H9 (cell line): ENCODE results near the gene TBC1D19. TPM values are rescaled to one million over a fixed set of nuclear protein-coding genes. Genes with fewer than 3 reads are reported as not detected.

Experiments
- DNase-seq: peaks from one replicate; pipeline ENCODE4 v3.0.0-alpha.2; 2017
- H2AFZ ChIP-seq: one replicate; pipeline ENCODE4 v1.6.1; 2013; ENCODE audit warnings: mild to moderate bottlenecking, low read length, control low read depth, moderate library complexity
- H2AK5ac ChIP-seq: 2 replicates; pipeline ENCODE4 v1.6.1; 2013; ENCODE audit warnings: low read length, control low read depth, mixed read lengths; ENCODE audit not compliant: insufficient read length
- H2BK120ac ChIP-seq: one replicate; pipeline ENCODE4 v1.6.1; 2013; ENCODE audit warnings: low read depth, mild to moderate bottlenecking, low read length, control low read depth, inconsistent platforms; ENCODE audit not compliant: poor library complexity, severe bottlenecking
- H2BK12ac ChIP-seq: 2 replicates; pipeline ENCODE4 v1.6.1; 2013; ENCODE audit warnings: low read length, control low read depth, mixed read lengths, low read depth; ENCODE audit not compliant: insufficient read length
- H2BK15ac ChIP-seq: 2 replicates; pipeline ENCODE4 v1.6.1; 2013; ENCODE audit warnings: low read depth, low read length, control low read depth
- H2BK20ac ChIP-seq: one replicate; pipeline ENCODE4 v1.6.1; 2013; ENCODE audit warnings: low read depth, mild to moderate bottlenecking, low read length, control low read depth, inconsistent platforms; ENCODE audit not compliant: poor library complexity, severe bottlenecking
- H2BK5ac ChIP-seq: 2 replicates; pipeline ENCODE4 v1.6.1; 2013; ENCODE audit warnings: low read length, control low read depth, mixed read lengths; ENCODE audit not compliant: insufficient read length
- H3K14ac ChIP-seq: 2 replicates; pipeline ENCODE4 v1.6.1; 2013; ENCODE audit warnings: low read length, control low read depth; ENCODE audit not compliant: insufficient read depth
- H3K18ac ChIP-seq: 2 replicates; pipeline ENCODE4 v1.6.1; 2013; ENCODE audit warnings: low read depth, mild to moderate bottlenecking, mixed read lengths, low read length, control low read depth; ENCODE audit not compliant: insufficient read length
- H3K23ac ChIP-seq: 2 replicates; pipeline ENCODE4 v1.6.1; 2013; ENCODE audit warnings: low read length, control low read depth, mixed read lengths, low read depth; ENCODE audit not compliant: insufficient read length
- H3K23me2 ChIP-seq: 2 replicates; pipeline ENCODE4 v1.6.1; 2013; ENCODE audit warnings: low read depth, mild to moderate bottlenecking, mixed read lengths, low read length, control low read depth; ENCODE audit not compliant: insufficient read length, poor library complexity, severe bottlenecking
- H3K27ac ChIP-seq: 2 replicates; pipeline ENCODE4 v1.5.1; 2013; ENCODE audit warnings: low read length, control low read depth, mixed read lengths, low read depth; ENCODE audit not compliant: insufficient read length
- H3K27me3 ChIP-seq: 2 replicates; pipeline ENCODE4 v1.6.1; 2013; ENCODE audit warnings: low read length, control low read depth, inconsistent platforms; ENCODE audit not compliant: insufficient read depth
- H3K4ac ChIP-seq: 2 replicates; pipeline ENCODE4 v1.6.1; 2013; ENCODE audit warnings: low read depth, mild to moderate bottlenecking, control low read depth, inconsistent platforms, low read length, moderate library complexity
- H3K4me1 ChIP-seq: 2 replicates; pipeline ENCODE4 v1.6.1; 2013; ENCODE audit warnings: low read length, control low read depth, inconsistent platforms; ENCODE audit not compliant: insufficient read depth
- H3K4me2 ChIP-seq: 2 replicates; pipeline ENCODE4 v1.6.1; 2013; ENCODE audit warnings: low read length, control low read depth, mixed read lengths; ENCODE audit not compliant: insufficient read length, insufficient read depth
- H3K56ac ChIP-seq: 2 replicates; pipeline ENCODE4 v1.6.1; 2013; ENCODE audit warnings: low read depth, mild to moderate bottlenecking, mixed read lengths, low read length, control low read depth; ENCODE audit not compliant: insufficient read length
- H3K79me1 ChIP-seq: 2 replicates; pipeline ENCODE4 v1.6.1; 2013; ENCODE audit warnings: low read depth, mild to moderate bottlenecking, moderate library complexity, low read length, control low read depth, inconsistent platforms; ENCODE audit not compliant: insufficient read depth, poor library complexity, severe bottlenecking
- H3K79me2 ChIP-seq: 2 replicates; pipeline ENCODE4 v1.6.1; 2013; ENCODE audit warnings: low read length, control low read depth, inconsistent platforms; ENCODE audit not compliant: insufficient read depth
- H3K9ac ChIP-seq: 2 replicates; pipeline ENCODE4 v1.6.1; 2013; ENCODE audit warnings: low read length, control low read depth, mixed read lengths; ENCODE audit not compliant: insufficient read length; ENCODE audit errors: extremely low read depth
- H3K9me3 ChIP-seq: one replicate; pipeline ENCODE4 v1.6.1; 2013; ENCODE audit warnings: low read depth, low read length, inconsistent platforms; ENCODE audit not compliant: control insufficient read depth
- H3T11ph ChIP-seq: one replicate; pipeline ENCODE4 v1.6.1; 2013; ENCODE audit warnings: mild to moderate bottlenecking, low read length, control low read depth, inconsistent platforms
- H4K20me1 ChIP-seq: one replicate; pipeline ENCODE4 v1.6.1; 2013; ENCODE audit not compliant: control insufficient read depth, insufficient read length, insufficient read depth
- H4K5ac ChIP-seq: 2 replicates; pipeline ENCODE4 v1.6.1; 2013; ENCODE audit warnings: low read depth, mild to moderate bottlenecking, mixed read lengths, low read length, control low read depth; ENCODE audit not compliant: insufficient read length
- H4K8ac ChIP-seq: replicated peaks from 2 replicates; pipeline ENCODE4 v1.6.1; 2013; ENCODE audit warnings: low read length, control low read depth, mixed read lengths, low read depth; ENCODE audit not compliant: insufficient read length
- H4K91ac ChIP-seq: 2 replicates; pipeline ENCODE4 v1.6.1; 2013; ENCODE audit warnings: low read depth, mild to moderate bottlenecking, moderate library complexity, mixed read lengths, low read length, control low read depth; ENCODE audit not compliant: insufficient read length
- H3K27ac Mint-ChIP-seq, 3 experiments: 2 replicates in 2 of 3; 3 replicates in 1 of 3; pipeline ENCODE4 v1.8.0; 2020 to 2021; ENCODE audit warnings: mixed read lengths in 3 of 3, mild to moderate bottlenecking in 1 of 3, moderate library complexity in 1 of 3
- H3K27me3 Mint-ChIP-seq: 2 replicates; pipeline ENCODE4 v1.8.0; 2021; ENCODE audit warnings: low read depth, mild to moderate bottlenecking, moderate library complexity, mixed read lengths
- H3K36me3 Mint-ChIP-seq, 3 experiments: 2 replicates in 2 of 3; 3 replicates in 1 of 3; pipeline ENCODE4 v1.8.0; 2020 to 2021; ENCODE audit warnings: low read depth in 3 of 3, mixed read lengths in 3 of 3; ENCODE audit not compliant: insufficient read depth in 1 of 3
- H3K4me1 Mint-ChIP-seq, 2 experiments: 2 replicates each; pipeline ENCODE4 v1.8.0; 2020; ENCODE audit warnings: mixed read lengths in 2 of 2
- H3K4me3 Mint-ChIP-seq, 2 experiments: 2 replicates in 1 of 2; 3 replicates in 1 of 2; pipeline ENCODE4 v1.8.0; 2020 to 2021; ENCODE audit warnings: mild to moderate bottlenecking in 2 of 2, mixed read lengths in 2 of 2, moderate library complexity in 1 of 2
- H3K9me3 Mint-ChIP-seq, 2 experiments: 2 replicates in 1 of 2; 3 replicates in 1 of 2; pipeline ENCODE4 v1.8.0; 2020; ENCODE audit warnings: mild to moderate bottlenecking in 2 of 2, mixed read lengths in 2 of 2, moderate library complexity in 1 of 2
- CTCF ChIP-seq: fragments of 200-600 bp; sonication (generic); conservative IDR thresholded peaks from 3 replicates; pipeline ENCODE4 v1.8.0; 2021; ENCODE audit warnings: antibody characterized with exemption, mild to moderate bottlenecking
- WGBS: extraction: QIAGEN DNeasy Blood & Tissue Kit; methylation state at CpG from one replicate; pipeline ENCODE4 v1.1.7; 2013; ENCODE audit warnings: missing lambda C conversion rate, low lambda C conversion rate, mixed read lengths; ENCODE audit not compliant: insufficient read length; ENCODE audit errors: extremely low coverage; 5-methylcytosine and 5-hydroxymethylcytosine counted together
- total RNA-seq: library from RNA; stranded (reverse); gene quantifications from 2 replicates; pipeline ENCODE4 v1.2.1, GENCODE V29; 2021

TBC1D19 gene
- total RNA-seq, 1 experiment from 2014 or later, result 3.2 TPM

GRCh38 chr4:26621366-26621765 is 37.5 kb downstream of the TBC1D19 start:
- Histone ChIP-seq H3K4me2 (no peak overlapping the region), H4K91ac (no peak overlapping the region), H4K20me1 (no peaks in the 10 kb centered on the region), H3K4me1 (no peaks in the 10 kb centered on the region; the same call in 1 of the 2 replicates), H3K9ac (no peak overlapping the region), H3K79me2 (no peaks in the 10 kb centered on the region), H2BK20ac (no peak overlapping the region), H2AFZ (no peak overlapping the region), H4K5ac (no peak overlapping the region), H3K27ac (no peak overlapping the region), H4K8ac (no peak overlapping the region), H3K14ac (no peak overlapping the region), H2BK120ac (no peak overlapping the region), H3K18ac (no peak overlapping the region), H3K23ac (no peak overlapping the region), H3K4ac (no peak overlapping the region), H3K27me3 (no peaks in the 10 kb centered on the region), H3K23me2 (no peaks in the 10 kb centered on the region), H2BK12ac (no peak overlapping the region), H3K79me1 (no peaks in the 10 kb centered on the region), H2BK5ac (no peak overlapping the region), H3K56ac (no peak overlapping the region), H2AK5ac (no peak overlapping the region), H3K9me3 (no peaks in the 10 kb centered on the region), H3T11ph (no peak overlapping the region), H2BK15ac (no peak overlapping the region)
- no peaks in the 10 kb centered on the region for H3K36me3 Mint-ChIP-seq
- H3K4me1 Mint-ChIP-seq, result 0 out of 4 replicates have a peak, but pooled peaks cover 0 to 5% of the 10 kb centered on the region in 2 experiments
- H3K4me3 Mint-ChIP-seq, result no peak overlapping the region
- WGBS, result no CpG with 5 or more reads among the region's 3 CpGs
- H3K27ac Mint-ChIP-seq, result peak overlapping the region in 1 of 3 experiments; percentile 78; a peak in 1 of 7 replicates
- H3K9me3 Mint-ChIP-seq, result no peaks in the 10 kb centered on the region
- H3K27me3 Mint-ChIP-seq, result no peaks in the 10 kb centered on the region
- TF ChIP-seq CTCF, result no peak
- DNase-seq, result no peak
